GM04503 (cell line): ENCODE measurements around the gene KLF13.
"Not testable (repeated sequence)": the region's sequence is repeated elsewhere in the genome, so short reads cannot be mapped to it uniquely, and the experiment has no call there.

Source experiments
- DNase-seq: peaks from one replicate; pipeline ENCODE4 v3.0.0-alpha.2; 2012; ENCODE audit warnings: low read depth

The KLF13 gene

DNA sequence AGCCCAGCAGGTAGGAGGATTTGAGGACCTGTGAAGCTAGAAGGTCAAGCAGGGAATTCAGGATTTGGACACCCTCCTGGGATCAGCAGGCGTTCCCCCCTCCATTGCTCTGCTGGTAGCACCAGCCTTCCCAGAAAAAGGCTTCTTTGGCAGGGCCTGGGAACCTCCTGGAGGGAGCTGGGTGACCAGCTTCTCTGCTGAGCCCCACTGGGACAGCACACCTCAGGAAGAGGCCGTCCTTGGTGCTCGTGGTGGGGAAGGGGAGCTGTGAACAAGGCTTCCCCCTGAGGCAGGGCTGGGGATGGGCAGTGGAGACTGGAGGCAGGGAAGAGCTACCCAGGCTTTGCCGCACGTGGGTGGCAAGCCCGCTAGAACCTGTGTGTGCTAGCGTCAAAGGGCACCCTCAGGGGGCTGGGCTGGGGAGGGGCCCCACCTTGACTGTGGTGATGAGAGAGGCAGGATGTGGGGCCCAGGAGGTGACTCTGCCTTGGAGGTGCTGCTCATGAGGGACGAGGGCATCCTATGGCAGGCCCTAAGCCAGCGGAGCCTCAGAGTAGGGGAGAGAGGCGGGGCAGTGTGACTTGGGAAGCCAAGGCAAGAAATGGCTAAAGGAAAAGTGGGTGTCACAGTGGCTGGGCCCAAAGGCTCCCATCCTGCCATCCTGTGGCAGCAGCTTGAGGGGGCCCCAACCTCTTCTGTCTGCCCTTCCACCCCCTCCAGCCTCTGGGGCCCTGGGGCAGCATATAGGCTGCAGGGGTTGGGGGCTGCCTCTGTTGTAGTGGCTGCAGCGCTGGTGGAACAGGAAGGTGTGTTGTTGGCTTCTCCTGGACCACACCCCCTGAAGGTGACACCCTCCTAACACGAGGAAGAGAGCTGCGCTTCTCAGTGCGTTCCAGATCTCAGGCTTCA, 20.7 kb downstream of the KLF13 start:
- DNase-seq: no peak

- DNase-seq: no peak
Measured at GRCh38 chr15:31347981-31348803, 21.6 kb downstream of the KLF13 start.

DNA sequence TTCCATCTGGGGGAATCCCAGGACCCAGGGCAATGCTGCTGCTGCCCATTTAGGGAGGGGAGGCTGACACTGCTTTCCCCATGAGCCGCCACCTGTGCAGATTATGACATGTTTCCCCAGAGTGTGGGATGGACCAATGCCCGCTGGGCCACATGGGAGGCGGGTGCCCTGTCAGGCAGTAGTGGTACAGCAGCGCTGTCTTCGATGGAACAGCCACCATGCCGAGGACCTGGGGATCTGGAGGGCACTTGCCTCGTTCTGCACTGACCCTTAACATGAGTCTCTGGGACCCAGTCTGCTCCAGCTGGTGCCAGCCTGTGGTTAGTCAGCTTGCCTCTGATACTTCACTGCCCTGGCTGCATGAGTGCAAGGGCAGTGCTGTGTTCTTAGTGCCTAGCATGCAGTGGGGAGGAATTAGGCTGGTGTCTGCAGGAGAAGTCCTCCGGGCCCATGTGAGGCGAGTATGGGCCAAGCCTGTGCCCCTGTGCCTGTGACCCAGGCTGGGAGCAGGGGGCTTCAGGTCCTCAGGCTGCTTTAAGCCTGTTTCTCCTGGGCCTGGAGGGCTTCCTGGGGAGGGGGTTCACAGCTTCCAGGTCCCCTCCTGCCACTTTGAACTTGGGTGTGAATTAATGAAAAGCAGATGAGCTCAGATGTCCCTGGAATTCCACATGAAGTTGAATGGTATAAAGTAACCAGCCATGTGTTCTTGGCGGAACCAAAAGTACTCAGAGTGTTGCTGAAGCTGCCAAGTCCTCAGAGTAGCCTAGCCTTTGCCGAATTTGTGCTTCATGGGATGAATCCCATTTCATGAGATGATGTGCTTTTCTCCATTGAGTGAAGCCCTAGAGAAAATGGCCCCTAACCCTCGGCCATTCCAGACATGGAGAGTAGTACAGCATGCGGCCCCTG, 22.9 kb downstream of the KLF13 start:
- DNase-seq: no peak

DNA sequence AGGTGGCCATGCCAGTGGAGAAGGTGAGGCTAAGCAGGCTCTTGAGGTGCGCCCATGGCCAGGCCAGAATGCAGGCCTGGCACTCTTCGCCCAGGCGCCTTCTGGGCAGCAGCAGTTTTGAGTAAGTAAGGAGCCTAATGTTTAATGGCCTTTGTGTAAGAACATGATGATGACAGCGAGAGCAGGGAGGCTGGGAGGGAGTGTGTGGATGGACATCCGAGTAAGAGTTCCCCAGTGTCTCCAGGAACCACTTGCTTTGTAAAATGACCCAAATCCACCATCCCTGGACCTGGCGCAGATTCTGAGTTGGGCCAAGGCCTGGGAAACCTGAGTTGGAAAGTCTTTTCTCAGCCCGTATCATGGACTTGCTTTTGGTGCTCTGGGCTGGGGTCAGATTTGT, 24.1 kb downstream of the KLF13 start:
- no peak for DNase-seq

GRCh38 chr15:31352339-31352751, 25.7 kb downstream of the KLF13 start:
- DNase-seq: no peak

GRCh38 chr15:31352911-31353811, 26.5 kb downstream of the KLF13 start:
- DNase-seq: peak; percentile 85

DNA sequence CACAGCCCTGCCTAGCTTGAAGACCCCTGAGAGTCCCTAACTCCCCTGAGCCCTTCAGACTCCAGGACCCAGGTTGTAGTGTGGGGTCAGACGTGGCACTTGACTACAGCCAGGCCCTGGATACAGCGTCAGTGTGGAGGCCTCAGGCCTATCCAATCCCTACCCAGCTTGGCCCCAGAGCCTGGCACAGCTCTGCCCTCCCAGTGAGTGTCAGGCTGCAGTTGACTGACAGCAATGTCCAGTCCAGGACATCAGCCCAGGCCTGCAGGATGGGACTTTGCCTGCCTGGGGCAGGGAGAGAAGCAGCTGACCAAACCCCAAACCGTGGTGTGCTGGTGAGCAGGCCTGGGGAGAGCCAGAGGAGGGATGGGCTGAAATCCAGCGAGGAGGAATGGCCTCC, 27.3 kb downstream of the KLF13 start:
- no peak for DNase-seq

GRCh38 chr15:31356097-31356496, 29.5 kb downstream of the KLF13 start:
- DNase-seq: not testable (repeated sequence)

DNA sequence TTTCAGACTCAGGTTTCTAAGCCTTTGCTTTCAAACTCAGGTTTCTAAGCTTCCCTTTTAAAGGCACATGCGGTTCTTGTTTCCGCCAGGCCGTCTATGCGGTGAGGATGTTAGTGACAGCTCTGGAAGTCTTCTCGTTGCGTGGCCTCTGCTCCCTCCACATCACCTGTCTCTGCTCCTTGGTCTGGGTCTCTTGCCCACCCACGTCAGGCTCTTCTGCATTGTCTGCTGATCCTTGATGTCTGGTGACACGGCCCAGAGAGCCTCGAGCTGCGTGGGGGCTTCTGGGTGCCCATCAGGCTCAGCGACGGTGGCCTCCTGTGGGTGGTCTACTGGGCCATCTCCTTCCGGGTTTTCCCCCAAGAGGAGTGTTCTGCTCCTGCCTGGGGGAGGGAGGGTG, 30.5 kb downstream of the KLF13 start:
- no peak for DNase-seq

GRCh38 chr15:31358163-31358562, 31.5 kb downstream of the KLF13 start:
- DNase-seq: no peak

GRCh38 chr15:31358957-31359701, 32.5 kb downstream of the KLF13 start:
- DNase-seq: no peak

DNA sequence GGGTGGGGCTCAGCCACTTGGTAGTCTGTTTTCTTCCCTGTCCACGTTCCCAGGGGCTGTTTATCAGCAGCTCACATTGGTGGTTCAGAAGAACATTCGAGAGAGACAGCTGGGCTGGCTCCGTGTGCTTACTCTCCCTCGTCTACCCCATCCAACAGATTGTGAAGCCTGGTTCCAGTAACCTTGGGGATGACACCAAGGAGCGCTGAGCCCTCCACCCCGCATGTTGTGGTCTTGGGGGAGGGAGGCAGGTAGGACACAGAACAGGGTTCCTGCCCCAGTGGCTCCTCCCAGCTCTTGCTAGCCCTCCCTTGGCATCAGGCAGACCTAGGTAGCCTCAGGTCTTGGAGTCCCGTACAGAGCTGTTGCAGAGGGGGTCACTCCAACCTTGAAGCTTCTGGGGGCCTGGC, 33.1 kb downstream of the KLF13 start:
- no peak for DNase-seq

- DNase-seq: no peak
Measured at GRCh38 chr15:31360158-31360561, 33.5 kb downstream of the KLF13 start.

DNA sequence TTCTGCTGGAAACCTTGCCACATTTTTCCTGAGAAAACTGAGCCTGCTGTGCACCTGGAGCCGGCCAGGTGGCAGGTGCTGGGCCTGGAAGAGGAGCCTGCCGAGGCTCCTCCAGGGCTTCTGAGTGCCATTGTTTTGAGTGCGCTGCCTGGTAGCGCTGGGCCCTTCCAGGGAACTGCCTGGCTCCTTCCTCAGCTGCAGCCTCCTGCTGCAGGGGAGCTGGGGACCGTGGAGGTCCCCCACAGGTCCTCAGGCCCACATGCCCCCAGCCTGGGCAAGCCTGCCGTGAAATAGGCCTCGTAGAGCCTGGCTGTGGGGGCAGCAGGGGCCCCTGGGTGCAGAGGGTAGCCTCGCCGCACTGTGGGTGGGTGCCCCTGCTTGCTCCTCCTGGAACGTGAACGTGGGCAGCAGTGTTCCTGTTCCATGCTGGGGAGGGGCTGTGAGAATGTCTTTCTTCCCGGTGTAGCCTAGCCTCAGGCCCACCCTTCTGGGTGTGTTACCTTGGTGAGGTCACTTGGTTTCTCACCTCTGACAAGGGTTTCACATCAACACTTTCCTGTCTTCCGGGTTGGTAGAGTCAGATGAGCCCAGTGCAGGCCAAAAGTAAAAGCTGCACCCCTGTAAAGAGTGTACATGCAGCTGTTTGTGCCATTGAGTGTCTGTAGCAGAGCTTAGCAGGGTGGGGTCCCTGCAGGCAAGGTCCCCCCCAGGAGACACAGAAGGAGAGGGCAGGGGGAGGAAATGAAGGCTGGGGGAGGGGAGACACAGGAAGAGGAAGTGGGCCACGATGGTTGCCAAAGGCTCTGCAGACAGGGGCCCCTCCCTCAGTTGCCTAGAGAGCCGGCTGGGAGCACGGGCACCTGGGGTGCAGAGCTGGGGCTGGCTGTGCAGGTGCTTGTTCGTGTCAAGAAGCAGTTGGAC, 34.5 kb downstream of the KLF13 start:
- no peak for DNase-seq

DNA sequence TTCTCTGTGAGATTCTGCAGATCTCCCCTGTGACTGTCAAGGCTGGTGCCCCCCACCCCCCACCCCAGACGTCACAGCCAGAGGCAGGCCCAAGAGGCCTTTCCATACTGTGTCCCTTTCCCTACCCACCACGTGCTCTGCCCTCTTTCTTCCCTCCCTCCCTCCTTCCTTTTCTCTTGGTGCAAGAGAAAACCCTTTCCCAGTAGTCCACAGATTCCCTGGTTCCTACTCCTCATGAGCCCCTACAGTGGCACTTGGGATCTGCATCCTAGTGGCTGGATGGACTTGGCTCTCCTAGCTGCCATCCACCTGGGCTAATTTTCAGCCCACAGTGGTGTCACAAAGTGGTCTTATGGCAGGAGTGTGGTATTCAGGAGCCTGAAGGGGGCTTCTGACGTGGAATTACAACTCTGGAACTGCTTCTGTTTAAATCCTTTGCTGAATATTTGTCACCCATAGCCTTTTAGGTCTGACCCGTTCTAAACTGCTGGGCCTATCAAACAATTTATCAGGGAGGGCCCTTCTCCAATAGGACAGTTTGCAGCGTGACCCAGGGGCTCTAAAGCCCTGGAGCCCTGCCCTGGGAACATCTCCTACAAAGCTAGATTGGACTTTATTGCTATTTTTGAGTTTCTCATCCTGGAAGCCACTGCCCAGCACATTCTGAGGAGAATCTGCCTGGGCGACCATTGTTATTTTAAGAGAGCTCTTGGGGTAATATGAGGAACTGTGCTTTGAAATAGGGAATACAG, 35.3 kb downstream of the KLF13 start:
- DNase-seq: no peak

- no peak for DNase-seq
Measured at GRCh38 chr15:31362886-31363285, 36.3 kb downstream of the KLF13 start.

- no peak for DNase-seq
Measured at GRCh38 chr15:31364301-31365031, 37.8 kb downstream of the KLF13 start.
